Breast epithelium (tissue), 3 donors: Measurements from ENCODE around the gene RERE.

Source experiments
- POLR2A ChIP-seq: fragments of 450-650 bp; IDR thresholded peaks from one replicate; pipeline ENCODE4 v1.6.1; 2016; ENCODE audit warnings: antibody characterized with exemption, mild to moderate bottlenecking, moderate library complexity
- TF ChIP-seq, protein P1 (sequence below), 3 donors: fragments of 450-650 bp; IDR thresholded peaks; one replicate each; pipeline ENCODE4 v1.5.1; 2016 to 2017; ENCODE audit warnings: antibody characterized with exemption in 3 of 3, mild to moderate bottlenecking in 3 of 3, moderate library complexity in 3 of 3

DNA sequence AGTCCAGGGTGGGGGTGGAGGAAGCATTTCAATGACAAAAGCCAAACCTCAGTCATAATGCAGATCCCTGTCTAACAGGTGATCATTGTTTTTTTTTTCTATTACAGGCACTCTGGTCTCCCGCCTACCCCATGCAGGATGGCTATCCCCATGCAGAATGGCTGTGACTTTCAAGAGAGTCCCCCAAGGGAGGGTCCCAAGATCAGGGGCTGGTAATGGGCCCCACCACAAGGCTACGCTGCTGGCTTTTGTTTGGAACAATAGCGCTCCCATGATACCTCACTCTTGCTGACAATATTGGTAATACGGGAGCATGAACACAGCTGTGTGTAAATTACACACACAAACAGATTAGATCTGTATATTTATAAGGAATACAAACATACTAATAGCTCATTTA lies 380.1 kb downstream of the RERE start:
- TF ChIP-seq, protein P1, sequence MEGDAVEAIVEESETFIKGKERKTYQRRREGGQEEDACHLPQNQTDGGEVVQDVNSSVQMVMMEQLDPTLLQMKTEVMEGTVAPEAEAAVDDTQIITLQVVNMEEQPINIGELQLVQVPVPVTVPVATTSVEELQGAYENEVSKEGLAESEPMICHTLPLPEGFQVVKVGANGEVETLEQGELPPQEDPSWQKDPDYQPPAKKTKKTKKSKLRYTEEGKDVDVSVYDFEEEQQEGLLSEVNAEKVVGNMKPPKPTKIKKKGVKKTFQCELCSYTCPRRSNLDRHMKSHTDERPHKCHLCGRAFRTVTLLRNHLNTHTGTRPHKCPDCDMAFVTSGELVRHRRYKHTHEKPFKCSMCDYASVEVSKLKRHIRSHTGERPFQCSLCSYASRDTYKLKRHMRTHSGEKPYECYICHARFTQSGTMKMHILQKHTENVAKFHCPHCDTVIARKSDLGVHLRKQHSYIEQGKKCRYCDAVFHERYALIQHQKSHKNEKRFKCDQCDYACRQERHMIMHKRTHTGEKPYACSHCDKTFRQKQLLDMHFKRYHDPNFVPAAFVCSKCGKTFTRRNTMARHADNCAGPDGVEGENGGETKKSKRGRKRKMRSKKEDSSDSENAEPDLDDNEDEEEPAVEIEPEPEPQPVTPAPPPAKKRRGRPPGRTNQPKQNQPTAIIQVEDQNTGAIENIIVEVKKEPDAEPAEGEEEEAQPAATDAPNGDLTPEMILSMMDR (IDR thresholded peaks at IDR 0.05): no peak
- no peak for TF ChIP-seq POLR2A
